Measurements from ENCODE around the gene CDK15. TPM values are rescaled to one million over a fixed set of nuclear protein-coding genes. Genes with fewer than 3 reads are reported as not detected.

The CDK15 gene
- total RNA-seq, 2 donors from 2014 or later, result 1.2 TPM; not detected in 1

GRCh38 chr2:201858281-201859184 lies 52.2 kb downstream of the CDK15 start:
- TF ChIP-seq, protein P1, sequence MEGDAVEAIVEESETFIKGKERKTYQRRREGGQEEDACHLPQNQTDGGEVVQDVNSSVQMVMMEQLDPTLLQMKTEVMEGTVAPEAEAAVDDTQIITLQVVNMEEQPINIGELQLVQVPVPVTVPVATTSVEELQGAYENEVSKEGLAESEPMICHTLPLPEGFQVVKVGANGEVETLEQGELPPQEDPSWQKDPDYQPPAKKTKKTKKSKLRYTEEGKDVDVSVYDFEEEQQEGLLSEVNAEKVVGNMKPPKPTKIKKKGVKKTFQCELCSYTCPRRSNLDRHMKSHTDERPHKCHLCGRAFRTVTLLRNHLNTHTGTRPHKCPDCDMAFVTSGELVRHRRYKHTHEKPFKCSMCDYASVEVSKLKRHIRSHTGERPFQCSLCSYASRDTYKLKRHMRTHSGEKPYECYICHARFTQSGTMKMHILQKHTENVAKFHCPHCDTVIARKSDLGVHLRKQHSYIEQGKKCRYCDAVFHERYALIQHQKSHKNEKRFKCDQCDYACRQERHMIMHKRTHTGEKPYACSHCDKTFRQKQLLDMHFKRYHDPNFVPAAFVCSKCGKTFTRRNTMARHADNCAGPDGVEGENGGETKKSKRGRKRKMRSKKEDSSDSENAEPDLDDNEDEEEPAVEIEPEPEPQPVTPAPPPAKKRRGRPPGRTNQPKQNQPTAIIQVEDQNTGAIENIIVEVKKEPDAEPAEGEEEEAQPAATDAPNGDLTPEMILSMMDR (IDR thresholded peaks at IDR 0.05), result no peak
- TF ChIP-seq POLR2A (IDR thresholded peaks at IDR 0.05) (no peak), POLR2AphosphoS5 (IDR thresholded peaks at IDR 0.05) (no peak)
- WGBS, result 3% methylated on average over 16 of the region's 16 CpGs
- intact Hi-C loops (cut with DNase I), result loop anchor here (5.0 kb wide), 1 partner anchor 61 kb away; no protein-coding TSS in a partner anchor
- Histone ChIP-seq H3K27ac (no peak overlapping the region), H3K4me1 (replicated peaks) (no peaks in the 10 kb centered on the region), H3K4me3 (no peak overlapping the region), H3K9me3 (no peaks in the 10 kb centered on the region), H3K36me3 (no peaks in the 10 kb centered on the region), H3K27me3 (replicated peaks; ENCODE audit: insufficient read depth) (peaks cover 3% of the 10 kb centered on the region)
- DNase-seq (ENCODE audit: low spot score), result peak; percentile 5

GRCh38 chr2:201859949-201860348 lies 53.6 kb downstream of the CDK15 start:
- DNase-seq (ENCODE audit: low spot score), result no peak
- H3K4me3 ChIP-seq, result no peak overlapping the region
- no peaks in the 10 kb centered on the region for H3K9me3 ChIP-seq
- 83% methylated on average over 5 of the region's 5 CpGs for WGBS
- no peaks in the 10 kb centered on the region for H3K36me3 ChIP-seq
- H3K4me1 ChIP-seq (replicated peaks), result no peaks in the 10 kb centered on the region
- H3K27ac ChIP-seq, result no peak overlapping the region
- TF ChIP-seq POLR2AphosphoS5 (IDR thresholded peaks at IDR 0.05) (no peak), POLR2A (IDR thresholded peaks at IDR 0.05) (no peak)
- TF ChIP-seq, protein P1 (IDR thresholded peaks at IDR 0.05), result no peak
- intact Hi-C loops (cut with DNase I), result loop anchor here (1.0 to 5.0 kb wide), 3 partner anchors 63 to 318 kb away; no protein-coding TSS in a partner anchor
- peaks cover 3% of the 10 kb centered on the region for H3K27me3 ChIP-seq (replicated peaks; ENCODE audit: insufficient read depth)

DNA sequence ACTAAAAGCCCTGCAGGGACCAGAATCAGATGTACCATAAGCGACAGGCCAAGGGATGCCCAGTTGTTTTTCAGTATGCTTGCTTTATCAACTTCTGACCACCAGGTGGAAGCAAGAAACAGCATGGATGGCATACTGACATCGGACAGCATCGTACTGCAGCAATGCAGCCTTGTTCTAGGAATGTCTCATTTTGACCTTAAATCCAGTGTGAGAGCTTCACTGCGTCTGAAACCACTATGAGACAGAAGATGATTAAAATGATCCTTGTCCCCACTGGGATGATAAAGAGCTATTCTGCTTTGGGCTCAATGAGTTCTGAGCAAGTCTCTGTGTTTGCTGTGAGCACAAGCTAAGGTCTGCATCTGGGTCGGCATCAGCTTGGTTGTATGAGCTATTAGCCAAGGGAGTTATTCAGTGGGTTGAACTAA lies 54.3 kb downstream of the CDK15 start:
- peaks cover 3% of the 10 kb centered on the region for H3K27me3 ChIP-seq (replicated peaks; ENCODE audit: insufficient read depth)
- H3K9me3 ChIP-seq, result no peaks in the 10 kb centered on the region
- no peak overlapping the region for H3K4me3 ChIP-seq
- TF ChIP-seq, protein P1 (IDR thresholded peaks at IDR 0.05), result peak; percentile 64 to 89 (median 84)
- peak; percentile 29 for TF ChIP-seq POLR2AphosphoS5 (IDR thresholded peaks at IDR 0.05)
- TF ChIP-seq POLR2A (IDR thresholded peaks at IDR 0.05), result no peak
- intact Hi-C loops (cut with DNase I), result loop anchor here (1.0 to 2.0 kb wide), 2 partner anchors 174 to 318 kb away; no protein-coding TSS in a partner anchor
- H3K27ac ChIP-seq, result no peak overlapping the region
- H3K36me3 ChIP-seq, result no peaks in the 10 kb centered on the region
- no peaks in the 10 kb centered on the region for H3K4me1 ChIP-seq (replicated peaks)
- 16% methylated on average over 5 of the region's 5 CpGs for WGBS
- peak; percentile 59 for DNase-seq (ENCODE audit: low spot score)

DNA sequence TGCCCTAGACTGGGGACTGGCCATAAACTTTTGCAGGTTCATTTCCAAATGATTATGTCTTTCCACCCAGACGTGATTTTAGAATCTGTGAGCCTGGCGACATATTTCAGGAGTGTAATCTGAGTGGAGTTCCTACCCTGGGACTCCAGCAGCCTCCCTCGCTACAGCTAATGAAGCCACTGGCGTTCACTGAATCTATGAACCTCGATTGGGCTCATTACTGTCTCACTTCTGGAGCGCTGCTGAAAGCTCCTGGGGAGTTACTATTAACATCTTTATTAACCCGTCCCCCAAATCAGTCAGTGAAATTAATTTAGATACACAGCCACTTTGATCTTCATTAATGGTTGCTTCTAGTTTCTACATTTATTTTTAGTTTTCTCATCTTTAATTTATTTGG lies 56.5 kb downstream of the CDK15 start:
- no peak for DNase-seq (ENCODE audit: low spot score)
- intact Hi-C loops (cut with DNase I), result no loop called here
- TF ChIP-seq POLR2A (IDR thresholded peaks at IDR 0.05) (no peak), POLR2AphosphoS5 (IDR thresholded peaks at IDR 0.05) (no peak)
- TF ChIP-seq, protein P1 (IDR thresholded peaks at IDR 0.05), result no peak
- Histone ChIP-seq H3K27me3 (replicated peaks; ENCODE audit: insufficient read depth) (no peaks in the 10 kb centered on the region), H3K4me1 (replicated peaks) (no peaks in the 10 kb centered on the region), H3K9me3 (no peaks in the 10 kb centered on the region), H3K4me3 (no peak overlapping the region), H3K36me3 (no peaks in the 10 kb centered on the region), H3K27ac (no peak overlapping the region)
- 95% methylated on average over 7 of the region's 7 CpGs for WGBS

All from prostate gland (tissue), 2 donors.